HT-29 (cell line): ENCODE measurements around the gene SLC7A5. TPM values are rescaled to one million over a fixed set of nuclear protein-coding genes. Genes with fewer than 3 reads are reported as not detected.
"Not testable (repeated sequence)": the region's sequence is repeated elsewhere in the genome, so short reads cannot be mapped to it uniquely, and the experiment has no call there.

Experiments
- DNase-seq: peaks from one replicate; pipeline ENCODE4 v3.0.0-alpha.2; 2015; ENCODE audit warnings: low spot score
- total RNA-seq: library from RNA; depleted of rRNA; stranded (reverse); fragments of >200 nt; shearing (Covaris generic); gene quantifications from 2 replicates; pipeline ENCODE4 v1.2.3, GENCODE V29; 2014

The SLC7A5 gene
- total RNA-seq, 1 experiment from 2014 or later, result 147 TPM

GRCh38 chr16:87888346-87888745 lies 19.0 kb upstream of the SLC7A5 start:
- DNase-seq, result not testable (repeated sequence)

GRCh38 chr16:87887931-87888330 lies 18.6 kb upstream of the SLC7A5 start:
- not testable (repeated sequence) for DNase-seq

DNA sequence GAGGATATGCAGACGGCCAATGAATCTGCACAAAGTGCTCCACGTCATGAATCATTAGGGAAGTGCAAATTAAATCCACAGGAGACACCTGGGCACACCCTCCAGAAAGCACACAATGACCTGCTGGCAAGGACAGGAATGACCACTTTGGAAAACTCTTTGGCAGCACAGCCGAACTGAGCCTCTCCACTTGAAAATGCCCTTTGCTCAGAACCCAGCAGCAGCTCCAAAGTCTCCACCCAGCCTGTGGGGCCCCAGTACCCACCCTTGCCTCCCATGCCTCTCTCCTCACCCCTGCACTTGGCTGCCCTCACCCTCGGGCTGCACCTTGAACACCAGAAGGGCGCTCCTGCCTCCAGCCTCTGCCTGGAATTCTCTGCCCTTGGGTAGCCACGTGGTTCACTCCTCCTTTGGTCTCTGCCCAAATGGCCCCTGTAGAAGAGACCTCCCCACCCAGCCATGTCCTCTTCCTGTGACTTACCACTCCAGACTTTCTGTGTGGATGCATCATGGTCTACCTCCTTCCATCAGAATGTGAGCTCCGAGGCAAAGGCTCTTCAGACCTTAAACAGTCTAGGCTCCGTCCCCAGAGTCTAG lies 16.2 kb upstream of the SLC7A5 start:
- peak; percentile 60 for DNase-seq

GRCh38 chr16:87882436-87883019 lies 13.2 kb upstream of the SLC7A5 start:
- DNase-seq, result no peak

DNA sequence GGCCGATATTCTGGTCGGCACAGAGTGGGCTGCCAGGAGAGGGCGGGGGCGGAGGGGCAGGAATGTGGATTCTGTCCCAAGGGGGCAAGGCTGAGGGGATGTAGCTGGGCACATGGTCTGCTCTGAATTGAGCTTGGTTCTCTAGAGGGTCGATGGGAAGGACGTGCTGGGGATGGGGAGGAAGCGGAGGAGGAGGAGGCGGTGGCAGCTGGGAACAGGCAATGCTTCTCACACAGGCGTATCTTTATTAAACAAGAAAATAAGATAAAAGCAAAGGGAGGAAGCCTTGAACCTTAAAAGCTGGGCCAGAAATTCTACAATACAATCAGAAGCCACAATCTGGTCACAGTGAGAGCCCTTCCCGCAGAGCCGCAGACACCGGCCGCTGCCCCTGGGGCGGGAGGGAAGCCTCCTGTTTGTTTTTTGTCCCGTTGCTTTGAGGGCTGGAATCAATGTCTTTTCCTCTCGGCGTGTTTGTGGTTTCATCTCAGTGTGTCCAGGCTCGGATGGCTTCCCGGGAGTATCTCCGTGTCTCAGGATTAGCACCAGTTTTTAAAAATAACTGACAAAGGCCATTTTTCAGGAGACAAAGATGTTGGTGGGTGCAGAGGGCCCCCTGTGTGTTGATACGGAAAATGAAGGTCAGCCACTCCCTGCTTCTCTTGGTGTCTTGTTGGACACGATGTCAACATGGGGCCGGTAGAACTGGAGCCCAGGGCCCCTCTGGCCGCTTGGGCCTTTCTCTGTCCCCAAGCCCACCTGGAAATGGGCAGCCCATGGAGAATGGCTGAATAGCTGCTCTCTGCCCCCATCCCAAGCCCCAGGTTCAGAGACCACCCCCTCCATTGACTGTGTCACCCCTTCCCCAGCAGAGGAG lies 12.3 kb upstream of the SLC7A5 start:
- no peak for DNase-seq

DNA sequence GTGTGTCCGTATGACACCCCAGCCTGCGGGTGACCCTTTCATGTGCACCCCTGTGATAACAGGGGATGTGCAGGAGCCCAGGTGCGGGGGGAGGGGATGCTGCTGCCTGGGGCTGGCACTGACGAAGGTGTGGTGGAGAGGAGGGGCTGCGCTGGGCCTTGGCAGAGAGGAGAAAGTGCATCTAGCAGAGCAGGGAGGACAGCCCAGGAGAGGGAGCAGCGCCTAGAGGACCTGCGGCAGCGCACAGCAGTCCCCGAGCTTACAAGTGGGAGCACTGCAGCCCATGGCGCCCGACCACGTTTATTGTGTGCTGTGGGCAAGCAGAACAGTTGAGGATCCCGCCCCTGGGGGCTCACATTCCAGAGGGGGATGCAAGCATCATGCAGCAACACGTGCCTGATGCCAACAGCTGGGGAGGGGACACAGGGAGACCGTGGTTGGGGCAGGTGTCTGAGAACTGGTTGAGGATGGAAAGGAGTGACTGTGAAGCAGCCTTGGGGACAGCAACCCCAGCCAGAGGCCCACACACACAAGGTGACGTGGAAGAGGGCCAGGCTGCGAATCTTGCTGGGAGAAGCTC lies 10.9 kb upstream of the SLC7A5 start:
- DNase-seq, result no peak

GRCh38 chr16:87879411-87880013 lies 10.2 kb upstream of the SLC7A5 start:
- DNase-seq, result not testable (repeated sequence)

DNA sequence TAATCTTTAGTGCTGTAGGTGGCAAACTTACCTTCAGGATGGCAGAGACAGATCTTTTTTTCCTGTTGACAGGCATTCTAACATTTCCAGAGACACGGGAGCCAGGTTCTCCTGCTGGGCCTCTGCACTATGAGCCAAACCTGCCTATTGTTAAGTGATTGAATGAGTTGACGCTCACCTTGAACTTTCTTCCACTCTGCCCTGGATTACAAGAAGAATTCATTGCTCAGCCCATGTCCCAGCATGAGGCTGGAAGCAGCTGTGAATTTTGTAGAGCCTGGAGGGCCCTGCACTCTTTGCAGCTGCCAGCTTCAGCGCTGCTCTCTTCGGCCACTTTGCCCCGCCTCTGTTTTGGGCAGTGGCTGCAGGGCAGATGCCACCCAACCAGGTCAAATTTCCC lies 9.4 kb upstream of the SLC7A5 start:
- DNase-seq, result no peak

DNA sequence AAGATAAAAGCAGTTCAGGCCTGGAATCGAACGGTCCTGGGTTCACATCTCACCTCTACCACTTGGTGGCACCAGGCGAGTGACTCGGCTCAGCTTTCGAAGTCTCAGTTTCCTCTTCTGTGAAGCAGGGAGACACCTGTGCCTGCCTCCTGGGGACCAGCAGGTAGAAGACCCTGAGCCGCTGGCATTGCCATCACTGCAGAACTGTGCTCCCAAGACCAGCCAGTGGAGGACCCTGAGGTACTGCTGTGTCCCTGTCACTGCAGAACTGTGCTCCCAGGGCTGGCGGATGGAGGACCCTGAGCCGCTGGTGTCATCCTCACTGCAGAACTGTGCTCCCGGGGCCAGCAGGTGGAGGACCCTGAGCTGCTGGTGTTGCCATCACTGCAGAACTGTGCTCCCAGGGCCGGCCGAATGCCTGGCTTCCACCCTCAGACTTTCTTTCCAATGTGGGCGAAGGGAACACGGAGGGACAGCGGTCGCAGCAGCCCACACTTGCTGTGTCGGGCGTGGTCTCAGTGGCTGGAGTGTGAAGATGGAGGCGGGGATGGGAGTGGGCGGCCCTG lies 8.7 kb upstream of the SLC7A5 start:
- no peak for DNase-seq

DNA sequence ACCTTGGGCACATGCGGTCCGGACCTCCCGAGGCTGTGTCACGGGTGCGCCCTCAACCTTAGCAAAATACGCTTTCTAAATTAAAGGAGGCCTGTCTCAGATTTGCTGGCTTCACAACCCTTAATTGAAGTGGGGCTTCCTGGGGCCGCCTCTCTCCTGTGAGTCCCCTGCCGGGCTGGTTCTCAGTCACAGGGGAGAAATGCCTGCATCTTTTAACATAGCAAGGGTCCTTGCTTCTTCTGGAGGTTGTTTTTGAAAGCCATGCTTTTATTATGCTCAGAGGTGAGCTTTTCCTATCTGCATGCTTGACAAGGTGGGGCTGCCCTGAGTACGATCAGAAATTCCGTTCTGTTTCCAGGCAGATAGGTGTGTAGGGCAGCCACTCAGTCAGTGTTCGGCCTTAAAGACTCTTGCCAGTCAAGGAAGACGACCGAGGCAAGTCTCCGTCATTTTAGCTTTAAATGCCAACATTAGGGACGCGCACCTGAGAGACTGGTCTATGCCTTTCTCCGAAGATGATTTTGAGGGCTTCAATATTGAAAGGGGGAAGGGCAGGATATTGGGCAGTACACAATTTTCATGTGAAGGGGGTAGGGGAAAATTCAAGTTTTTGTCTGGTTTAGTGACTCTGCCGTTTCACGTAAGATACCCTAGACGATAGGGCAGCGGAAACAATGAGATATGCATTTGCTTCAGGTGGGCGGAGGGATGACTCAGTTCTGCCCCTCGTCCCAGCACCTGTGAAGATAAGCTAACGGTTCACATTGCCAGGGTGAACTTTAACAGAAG lies 5.5 kb upstream of the SLC7A5 start:
- DNase-seq, result no peak

- not testable (repeated sequence) for DNase-seq
Measured at GRCh38 chr16:87870418-87871291, 1.3 kb upstream of the SLC7A5 start.

- DNase-seq, result not testable (repeated sequence)
Measured at GRCh38 chr16:87869879-87870417, 641 bp upstream of the SLC7A5 start.

DNA sequence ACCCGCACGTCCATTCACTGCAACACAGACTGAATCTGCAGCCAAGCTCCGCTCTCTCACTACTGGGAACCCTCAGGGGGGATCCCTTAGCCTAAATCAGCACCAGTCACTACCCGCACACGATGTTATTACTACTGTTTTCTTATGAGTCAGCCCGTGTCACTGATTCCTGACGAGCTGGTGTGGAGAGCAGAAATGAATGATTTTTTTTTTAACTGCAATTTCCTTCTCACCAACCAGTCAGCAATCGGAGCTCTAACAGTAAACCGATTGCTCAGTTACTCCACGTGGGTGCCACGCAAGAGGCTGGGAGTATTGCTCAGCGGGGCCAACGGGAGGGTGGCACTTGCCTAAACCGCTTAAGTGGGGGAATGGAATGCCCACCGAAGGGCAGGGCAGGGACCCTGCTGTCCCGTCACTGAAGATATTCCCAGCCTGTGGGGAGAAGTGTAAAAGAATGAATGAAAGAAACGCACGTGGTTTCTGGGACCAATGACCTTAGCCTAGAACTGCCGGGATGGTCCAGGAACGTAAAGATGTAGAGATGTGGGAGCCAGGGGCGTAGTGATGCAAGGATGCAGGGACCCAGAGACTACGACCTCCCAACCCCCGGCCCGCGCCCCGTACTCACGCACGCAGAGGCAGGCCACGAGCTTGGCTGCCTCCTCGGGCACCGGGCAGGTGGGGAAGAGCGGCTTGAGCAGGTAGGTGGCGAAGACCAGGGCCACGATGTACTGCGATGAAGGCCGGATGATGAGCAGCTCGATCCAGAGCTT lies 865 bp downstream of the SLC7A5 start:
- DNase-seq, result peak; percentile 61

DNA sequence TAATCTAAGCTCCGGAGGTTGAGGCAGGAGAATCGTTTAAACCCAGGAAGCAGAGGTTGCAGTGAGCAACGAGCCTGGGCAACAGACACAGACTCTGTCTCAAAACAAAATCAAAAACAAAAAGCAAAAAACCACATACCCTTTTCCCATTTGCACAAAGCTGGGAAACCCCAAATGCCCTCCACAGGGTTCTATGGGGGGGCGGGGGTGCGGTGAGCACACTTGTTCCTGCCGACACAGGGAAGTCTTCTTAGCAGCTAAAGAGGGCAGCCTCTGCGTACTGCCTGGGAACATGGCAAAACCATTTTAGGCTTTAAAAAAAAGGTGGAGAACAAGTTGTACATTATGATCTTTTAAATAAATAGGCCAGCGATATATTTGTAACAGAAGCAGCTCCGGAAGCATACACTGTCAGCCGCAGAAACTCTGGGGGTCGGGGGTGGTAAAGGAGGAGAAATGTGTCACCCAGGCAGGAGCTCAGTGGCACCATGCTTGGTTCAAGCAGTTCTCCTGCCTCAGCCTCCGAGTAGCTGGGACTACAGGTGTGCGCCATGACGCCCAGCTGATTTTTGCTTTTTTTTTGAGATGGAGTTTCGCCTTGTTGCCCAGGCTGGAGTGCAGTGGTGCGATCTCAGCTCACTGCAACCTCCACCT lies 3.3 kb downstream of the SLC7A5 start:
- DNase-seq, result not testable (repeated sequence)

DNA sequence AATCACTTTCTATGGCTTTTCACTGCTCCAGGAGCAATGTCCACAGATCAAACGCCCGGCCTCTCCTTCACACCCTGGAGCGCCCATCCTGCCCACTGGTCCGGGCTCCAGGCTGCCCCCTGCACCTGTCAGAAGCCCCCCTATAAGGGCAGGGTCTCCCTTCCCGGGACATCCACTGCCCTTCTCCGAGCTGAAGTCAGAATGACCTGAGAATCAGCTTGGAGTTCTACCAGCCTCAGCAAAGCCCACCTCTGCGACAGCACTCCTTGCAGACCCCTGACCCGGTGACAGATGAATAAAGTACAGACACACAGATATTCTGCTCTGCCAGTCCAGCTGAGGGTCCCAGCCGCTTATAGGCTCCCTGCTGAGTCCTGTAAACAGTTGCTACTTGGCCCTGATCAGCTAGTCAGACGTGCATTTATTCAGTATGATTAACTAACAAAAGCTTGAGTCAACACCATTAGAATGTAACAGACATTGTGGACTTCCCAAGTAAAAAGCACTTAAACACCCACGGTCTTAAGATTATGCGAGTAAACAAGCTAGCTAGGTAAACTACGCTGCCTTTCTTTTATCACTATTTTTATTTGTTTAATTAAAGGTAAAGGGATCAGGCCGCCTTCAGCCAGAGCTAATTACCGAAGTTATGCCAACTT lies 4.8 kb downstream of the SLC7A5 start:
- peak; percentile 44 for DNase-seq

DNA sequence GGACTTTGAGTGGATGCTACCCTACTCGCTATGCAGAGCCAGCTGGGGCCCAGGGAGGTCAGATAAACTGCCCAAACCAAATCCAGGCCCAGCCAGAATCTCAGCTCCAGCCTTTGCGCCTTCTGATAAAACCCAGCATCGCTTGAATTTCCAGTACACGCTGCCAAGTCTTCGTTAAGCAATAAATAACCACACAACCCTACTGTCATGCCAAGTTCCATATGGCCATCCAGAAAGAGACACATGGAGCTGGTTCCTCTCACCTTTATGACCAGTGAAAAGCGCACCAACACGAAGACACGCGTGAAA lies 6.0 kb downstream of the SLC7A5 start:
- DNase-seq, result not testable (repeated sequence)

DNA sequence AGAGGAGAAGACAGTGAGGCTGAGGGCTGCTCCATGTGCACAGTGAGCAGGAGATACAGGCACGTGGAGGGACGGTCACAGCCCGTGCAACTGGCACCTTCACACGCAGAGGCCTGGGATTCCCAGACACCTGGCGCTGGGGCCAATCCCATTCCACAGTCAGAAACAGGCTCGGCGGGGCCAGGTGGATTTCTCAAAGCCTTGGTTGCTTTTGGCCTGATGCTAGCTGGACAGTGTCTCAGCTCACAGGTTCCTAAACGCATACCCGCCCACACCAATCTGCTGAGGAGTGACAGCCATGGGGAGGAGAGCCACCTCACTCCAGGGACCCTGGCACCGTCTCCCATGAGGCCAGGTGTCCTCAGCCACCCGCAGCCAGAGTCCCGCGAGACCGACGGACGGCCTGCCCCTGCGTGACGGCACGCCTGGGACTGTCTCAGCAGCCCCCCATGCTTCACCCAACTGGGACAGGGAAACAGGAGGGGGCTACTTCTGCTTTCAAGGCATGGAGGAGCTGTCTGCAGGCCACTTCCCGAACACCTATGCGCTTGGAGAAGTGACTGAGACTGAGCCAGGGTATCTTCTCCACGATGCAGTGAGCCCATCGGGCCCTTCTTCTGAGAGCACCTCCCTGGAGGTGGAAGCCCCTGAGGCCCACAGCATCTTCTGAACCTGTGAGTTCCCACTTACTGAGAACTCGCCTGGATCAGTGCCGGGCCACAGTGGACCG lies 6.5 kb downstream of the SLC7A5 start:
- peak; percentile 37 for DNase-seq
